ENCODE data around the gene PARD6G.

Gene PARD6G

GRCh38 chr18:80187956-80188642 lies 59.2 kb downstream of the PARD6G start:
- DNase-seq, result no peak

- no peak for DNase-seq
These were observed 61.8 kb downstream of the PARD6G start for GRCh38 chr18:80185545-80185944.

GRCh38 chr18:80184243-80184772 lies 63.0 kb downstream of the PARD6G start:
- DNase-seq, result no peak

GRCh38 chr18:80183273-80184050 lies 63.9 kb downstream of the PARD6G start:
- DNase-seq, result no peak

- no peak for DNase-seq
These were observed 64.5 kb downstream of the PARD6G start for GRCh38 chr18:80182855-80183254.

GRCh38 chr18:80181642-80182461 lies 65.5 kb downstream of the PARD6G start:
- DNase-seq, result no peak

- DNase-seq, result no peak
These were observed 66.3 kb downstream of the PARD6G start for GRCh38 chr18:80180778-80181564.

GRCh38 chr18:80179857-80180558 lies 67.3 kb downstream of the PARD6G start:
- DNase-seq, result no peak

GRCh38 chr18:80178935-80179818 lies 68.1 kb downstream of the PARD6G start:
- no peak for DNase-seq

- no peak for DNase-seq
These were observed 70.2 kb downstream of the PARD6G start for GRCh38 chr18:80177128-80177527.

- no peak for DNase-seq
These were observed 70.8 kb downstream of the PARD6G start for GRCh38 chr18:80176334-80177073.

GRCh38 chr18:80175451-80176204 lies 71.7 kb downstream of the PARD6G start:
- DNase-seq, result no peak

GRCh38 chr18:80173060-80173459 lies 74.3 kb downstream of the PARD6G start:
- DNase-seq, result no peak

GRCh38 chr18:80172056-80172455 lies 75.3 kb downstream of the PARD6G start:
- DNase-seq, result no peak

GRCh38 chr18:80171054-80171872 lies 76.1 kb downstream of the PARD6G start:
- DNase-seq, result no peak

GRCh38 chr18:80170395-80171053 lies 76.8 kb downstream of the PARD6G start:
- no peak for DNase-seq

- DNase-seq, result no peak
These were observed 77.7 kb downstream of the PARD6G start for GRCh38 chr18:80169607-80170006.

- DNase-seq, result no peak
These were observed 78.3 kb downstream of the PARD6G start for GRCh38 chr18:80168982-80169381.
